K562 (cell line): ENCODE results near the gene DNAH3. TPM values are rescaled to one million over a fixed set of nuclear protein-coding genes. Genes with fewer than 3 reads are reported as not detected.

Experiments
- ATAC-seq: fragments of 200-7000 bp; cut with Tn5 transposase; 3 replicates; pipeline ENCODE4 v1.9.1; 2020; ENCODE audit warnings: moderate library complexity
- BruUV-seq: library from RNA; stranded (reverse); fragments of 400-500 nt; replicated peaks from 2 replicates; lab custom pipeline; 2021; lab: Mats Ljungman, UMichigan
- CTCF ChIA-PET: fragments of 300-600 bp; formaldehyde crosslinking; extraction: SDS; loops from one replicate; lab custom pipeline; 2021; ENCODE audit warnings: low intra/inter-chr PET ratio; lab: Yijun Ruan, JAX
- POLR2A ChIA-PET: fragments of 300-600, 350-650 bp; sonication (Branson Sonifier 250); formaldehyde crosslinking; extraction: SDS; loops from one replicate; lab custom pipeline; 2021; ENCODE audit warnings: antibody characterized with exemption, inconsistent platforms; lab: Yijun Ruan, JAX
- DNase-seq, 4 experiments: peaks; one replicate each; pipeline versions ENCODE4 v3.0.0 to v3.0.0-alpha.2; 2011 to 2018; ENCODE audit warnings: low spot score in 3 of 4, mixed read lengths in 3 of 4; ENCODE audit errors: extremely low read depth in 1 of 4
- FAIRE-seq: peaks from 2 replicates; lab custom pipeline; 2011; peaks lifted over from hg19 to GRCh38; lab: Jason Lieb, UNC
- H2AFZ ChIP-seq: 2 replicates; pipeline ENCODE4 v1.6.0; 2011; ENCODE audit warnings: low read depth, low read length, control low read depth, inconsistent platforms
- H3K27ac ChIP-seq: fragments of 200-600 bp; 3 replicates; pipeline ENCODE4 v1.8.0; 2011; ENCODE audit warnings: low read depth, mild to moderate bottlenecking, control low read depth, inconsistent platforms, low read length, moderate library complexity, mixed read lengths; ENCODE audit errors: extremely low read depth
- H3K27me3 ChIP-seq, 2 experiments: fragments of 300-600 bp in 1 of 2; 2 replicates in 1 of 2; 3 replicates in 1 of 2; pipeline versions ENCODE4 v1.6.0 to v1.8.0; 2011; ENCODE audit warnings: inconsistent platforms in 2 of 2, low read length in 2 of 2, mild to moderate bottlenecking in 1 of 2, mixed read lengths in 1 of 2, moderate library complexity in 1 of 2; ENCODE audit not compliant: control insufficient read depth in 2 of 2, insufficient read depth in 2 of 2
- H3K36me3 ChIP-seq: fragments of 300-600 bp; 3 replicates; pipeline ENCODE4 v1.8.0; 2011; ENCODE audit warnings: mild to moderate bottlenecking, low read length, inconsistent platforms; ENCODE audit not compliant: control insufficient read depth, insufficient read depth
- H3K4me1 ChIP-seq, 2 experiments: fragments of 200-600 bp in 1 of 2; replicated peaks in 1 of 2; 2 replicates in 1 of 2; 3 replicates in 1 of 2; pipeline versions ENCODE4 v1.5.1 to v1.8.0; 2011; ENCODE audit warnings: inconsistent platforms in 2 of 2, low read length in 2 of 2, mild to moderate bottlenecking in 1 of 2, mixed read lengths in 1 of 2, moderate library complexity in 1 of 2; ENCODE audit not compliant: control insufficient read depth in 2 of 2, insufficient read depth in 2 of 2
- H3K4me2 ChIP-seq: 2 replicates; pipeline ENCODE4 v1.6.1; 2011; ENCODE audit warnings: low read length, control low read depth, inconsistent platforms, mixed read lengths; ENCODE audit not compliant: insufficient read depth
- H3K4me3 ChIP-seq: fragments of 200-600 bp; sonication (generic), shearing (Covaris generic); 2 replicates; pipeline ENCODE4 v1.5.1; 2016; ENCODE audit warnings: control low read depth, inconsistent platforms
- H3K79me2 ChIP-seq: fragments of 200-600 bp; 3 replicates; pipeline ENCODE4 v1.8.0; 2011; ENCODE audit warnings: low read length, inconsistent platforms; ENCODE audit not compliant: control insufficient read depth, insufficient read depth
- H3K9ac ChIP-seq, 2 experiments: 2 replicates each; pipeline versions ENCODE4 v1.6.0 to v1.6.1; 2011; ENCODE audit warnings: low read depth in 2 of 2, low read length in 2 of 2, control low read depth in 1 of 2, inconsistent platforms in 1 of 2, mild to moderate bottlenecking in 1 of 2, mixed read lengths in 1 of 2; ENCODE audit not compliant: insufficient read depth in 1 of 2
- H3K9me1 ChIP-seq: one replicate; pipeline ENCODE4 v1.6.0; 2011; ENCODE audit warnings: inconsistent platforms, mild to moderate bottlenecking, low read length, moderate library complexity; ENCODE audit not compliant: control insufficient read depth, insufficient read depth
- H3K9me3 ChIP-seq: replicated peaks from 2 replicates; pipeline ENCODE4 v1.5.1; 2011; ENCODE audit warnings: low read depth, low read length, inconsistent platforms; ENCODE audit not compliant: control insufficient read depth, insufficient read depth
- H4K20me1 ChIP-seq: replicated peaks from 2 replicates; pipeline ENCODE4 v1.6.1; 2011; ENCODE audit warnings: low read length, inconsistent platforms, mixed read lengths; ENCODE audit not compliant: control insufficient read depth, insufficient read depth
- ATF4 ChIP-seq: fragments of 450-650 bp; formaldehyde crosslinking; IDR thresholded peaks from 2 replicates; pipeline ENCODE4 v1.4.0; 2022; ENCODE audit warnings: mild to moderate bottlenecking, moderate library complexity
- ELF4 ChIP-seq: fragments of 450-650 bp; formaldehyde crosslinking; IDR thresholded peaks from 2 replicates; pipeline ENCODE4 v1.4.0; 2022; ENCODE audit warnings: missing genetic modification characterization
- EP300 ChIP-seq: IDR thresholded peaks from 2 replicates; pipeline ENCODE4 v1.6.1; 2012; ENCODE audit warnings: low read length, improper control_type of control experiment
- FOXP1 ChIP-seq: sonication (generic); formaldehyde crosslinking; IDR thresholded peaks from 2 replicates; pipeline ENCODE4 v1.8.0; 2022; ENCODE audit warnings: mild to moderate bottlenecking, missing genetic modification reagents
- HMGN3 ChIP-seq: IDR thresholded peaks from 2 replicates; pipeline ENCODE4 v1.6.1; 2011; ENCODE audit warnings: borderline replicate concordance, low read depth, mild to moderate bottlenecking, mixed read lengths, low read length; ENCODE audit not compliant: insufficient read length; ENCODE audit errors: extremely low read depth
- NR2F6 ChIP-seq: fragments of 450-650 bp; formaldehyde crosslinking; IDR thresholded peaks from 2 replicates; pipeline ENCODE4 v1.4.0; 2020; ENCODE audit warnings: mild to moderate bottlenecking
- RAD21 ChIP-seq, 2 experiments: fragments of 250-450 bp in 1 of 2; fragments of 450-650 bp in 1 of 2; sonication (Bioruptor Pico) in 1 of 2; formaldehyde crosslinking in 1 of 2; IDR thresholded peaks in 1 of 2; conservative IDR thresholded peaks in 1 of 2; 2 replicates each; pipeline versions ENCODE4 v1.4.0 to v1.8.0; 2020 to 2022; ENCODE audit warnings: mild to moderate bottlenecking in 2 of 2, moderate library complexity in 1 of 2
- RBM17 ChIP-seq: fragments of 200-400 bp; formaldehyde crosslinking; IDR thresholded peaks from 2 replicates; pipeline ENCODE4 v1.6.1; 2017; ENCODE audit warnings: low read depth, mild to moderate bottlenecking, low read length, borderline replicate concordance
- SMARCC2 ChIP-seq: fragments of 450-650 bp; IDR thresholded peaks from 2 replicates; pipeline ENCODE4 v1.6.1; 2017; ENCODE audit warnings: antibody characterized with exemption, moderate library complexity, mild to moderate bottlenecking, low read depth
- SRSF7 ChIP-seq: fragments of 200-400 bp; formaldehyde crosslinking; optimal IDR thresholded peaks from 2 replicates; pipeline ENCODE3; 2017; ENCODE audit warnings: mild to moderate bottlenecking, low read depth, low read length
- ZNF507 ChIP-seq: conservative IDR thresholded peaks from 2 replicates; pipeline ENCODE4 v1.6.1; 2017; ENCODE audit warnings: missing genetic modification characterization, missing compliant biosample characterization
- WGBS: fragments of 100-300 bp; shearing (Covaris generic); methylation state at CpG from one replicate; pipeline ENCODE4 v1.1.6; 2016; ENCODE audit warnings: low coverage, mixed read lengths; ENCODE audit not compliant: insufficient coverage; ENCODE audit errors: missing lambda C conversion rate; 5-methylcytosine and 5-hydroxymethylcytosine counted together
- in situ Hi-C: fragments of 300-500 bp; cut with MboI; formaldehyde crosslinking; loops from 4 replicates; pipeline ENCODE4 v1.15.0; 2018; ENCODE audit warnings: inconsistent platforms, mixed read lengths
- intact Hi-C: fragments of 100-400 bp; cut with micrococcal nuclease; formaldehyde crosslinking; loops from 2 replicates; pipeline ENCODE4 v1.14.2; 2022
- polyA plus RNA-seq, 8 experiments: library from polyadenylated mRNA; depleted of rRNA in 4 of 8; stranded (reverse) in 5 of 8; unstranded in 3 of 8; fragments of >200 nt; fragmentation: Nextera tagmentation in 2 of 8; fragmentation: Illumina TruSeq in 1 of 8; extraction: Ambion mirVana in 2 of 8; extraction: Trizol in 1 of 8; gene quantifications; 2 replicates each; pipeline versions ENCODE4 v1.2.1 to v1.2.3, GENCODE V29; 2011 to 2014; ENCODE audit warnings: inconsistent platforms in 1 of 8, missing spikeins in 1 of 8
- total RNA-seq, 7 experiments: library from RNA; depleted of rRNA in 6 of 7; stranded (reverse); fragments of >200 nt in 6 of 7; fragmentation: Illumina TruSeq in 2 of 7; extraction: Trizol in 2 of 7; gene quantifications; 2 replicates each; pipeline versions ENCODE4 v1.2.1 to v1.2.3, GENCODE V29; 2011 to 2021; ENCODE audit warnings: low replicate concordance in 1 of 7

DNAH3 gene
- total and polyA plus RNA-seq, 9 of the 15 experiments (the other 6 are each of a cell fraction or from before 2014, with no cell fraction given) = 0.32 to 0.84 (median 0.44) TPM

GRCh38 chr16:21186326-21186691 is 35.7 kb upstream of the DNAH3 start:
- POLR2A ChIA-PET = interaction anchor here (0.6 to 1.1 kb wide), 4 partner anchors 8 to 120 kb away, joined by 3 to 4 read pairs (median 3); no protein-coding TSS in a partner anchor
- CTCF ChIA-PET = no interaction called here
- no peaks in the 10 kb centered on the region for H3K9me1 ChIP-seq
- ATAC-seq (no peak), FAIRE-seq (no peak), DNase-seq (no peak)
- 0 out of 2 replicates have a peak, but pooled peaks cover 3% of the 10 kb centered on the region for H3K9me3 ChIP-seq
- H4K20me1 ChIP-seq = peaks cover 3% of the 10 kb centered on the region; the same call in 1 of the 2 replicates
- no peak overlapping the region for H2AFZ ChIP-seq
- WGBS = 39% methylated on average over 4 of the region's 4 CpGs
- H3K4me2 ChIP-seq = no peak overlapping the region
- intact Hi-C loops = loop anchor here (10.0 kb wide), 1 partner anchor 1138 kb away; no protein-coding TSS in a partner anchor
- H3K27ac ChIP-seq = no peak overlapping the region
- H3K27me3 ChIP-seq = no peaks in the 10 kb centered on the region
- in situ Hi-C loops = loop anchor here (5.0 to 10.0 kb wide), 2 partner anchors 111 to 1508 kb away; no protein-coding TSS in a partner anchor
- H3K79me2 ChIP-seq = no peaks in the 10 kb centered on the region
- H3K4me3 ChIP-seq = no peak overlapping the region
- no peaks in the 10 kb centered on the region; the same call in 1 of the 3 replicates for H3K36me3 ChIP-seq
- H3K9ac ChIP-seq = no peak overlapping the region
- BruUV-seq = no TSS peak
- TF ChIP-seq RAD21 (CRISPR knock-in tag; conservative IDR thresholded peaks at IDR 0.05 in 1 of 2, IDR thresholded peaks at IDR 0.05 in 1 of 2) = no peak
- TF ChIP-seq HMGN3 = no peak
- TF ChIP-seq ELF4 (CRISPR knock-in tag) = no peak
- TF ChIP-seq SMARCC2 = no peak
- TF ChIP-seq FOXP1 (CRISPR knock-in tag) = no peak
- no peak for TF ChIP-seq NR2F6 (CRISPR knock-in tag)
- no peak for TF ChIP-seq ZNF507 (tag)
- no peak for TF ChIP-seq EP300
- no peak for TF ChIP-seq SRSF7
- TF ChIP-seq ATF4 (CRISPR knock-in tag) = no peak
- no peak for TF ChIP-seq RBM17
- TF ChIP-seq, all 486 proteins: peak for 0
- H3K4me1 ChIP-seq = peaks cover 5 to 8% of the 10 kb centered on the region in 2 experiments; a peak in 3 of 5 replicates
